ENCODE measurements around the gene GPR82.

GRCh38 chrX:41721590-41721989 lies 2.4 kb upstream of the GPR82 start:
- TF ChIP-seq CTCF (IDR thresholded peaks at IDR 0.05; ENCODE audit: low read depth, low read length) (no peak), EZH2phosphoT487 (IDR thresholded peaks at IDR 0.05; ENCODE audit: low read depth) (no peak)
